ENCODE data around the gene FBXO4. TPM values are rescaled to one million over a fixed set of nuclear protein-coding genes. Genes with fewer than 3 reads are reported as not detected.

Gene FBXO4
- total RNA-seq, result 10 to 100 TPM; 10.5 to 10.8 TPM
- 13.1 to 15.9 reads per million in 2 donors for total RNA-seq

- DNase-seq (peak; percentile 79 to 83 (median 83)), ATAC-seq (peak; percentile 94)
- peak within 1 kb of the TSS; percentile 98 for H3K27ac Mint-ChIP-seq
- peak within 1 kb of the TSS; percentile 94 for H3K4me3 Mint-ChIP-seq
- no peaks in the 10 kb centered on the region for H3K9me3 ChIP-seq (ENCODE audit: control insufficient read depth, low read length, poor library complexity, severe bottlenecking)
- peaks cover 17% of the 10 kb centered on the region for H3K4me1 Mint-ChIP-seq
- no peaks in the 10 kb centered on the region for H3K36me3 Mint-ChIP-seq (ENCODE audit: low read depth)
- no peaks in the 10 kb centered on the region for H3K27me3 Mint-ChIP-seq
Measured at GRCh38 chr5:41924872-41925554, at the start of gene FBXO4. Gene FBXO4, plus strand, starts transcription at chr5:41925281. Its CDS starts 29 bp downstream, at chr5:41925310.

GRCh38 chr5:41876678-41877077 lies 48.4 kb upstream of the FBXO4 start:
- no peak for ATAC-seq
- Mint-ChIP-seq H3K27ac (no peak overlapping the region), H3K27me3 (peaks cover 13% of the 10 kb centered on the region)

GRCh38 chr5:41877408-41877807 lies 47.7 kb upstream of the FBXO4 start:
- no peaks in the 10 kb centered on the region for H3K4me1 Mint-ChIP-seq
- no peak overlapping the region for H3K27ac Mint-ChIP-seq
- H3K9me3 ChIP-seq (ENCODE audit: control insufficient read depth, low read length, poor library complexity, severe bottlenecking), result no peaks in the 10 kb centered on the region

More at GRCh38 chr5:41876678-41877077, 48.4 kb upstream of the FBXO4 start:
- no peaks in the 10 kb centered on the region for H3K4me1 Mint-ChIP-seq
- no peak overlapping the region for H3K4me3 Mint-ChIP-seq
- peaks cover 4% of the 10 kb centered on the region for H3K36me3 Mint-ChIP-seq (ENCODE audit: low read depth)
- H3K9me3 ChIP-seq (ENCODE audit: control insufficient read depth, low read length, poor library complexity, severe bottlenecking), result no peaks in the 10 kb centered on the region
- no peak for DNase-seq

GRCh38 chr5:41878173-41878572 lies 46.9 kb upstream of the FBXO4 start:
- DNase-seq, result no peak
- Mint-ChIP-seq H3K4me3 (no peak overlapping the region), H3K36me3 (ENCODE audit: low read depth) (peaks cover 4% of the 10 kb centered on the region), H3K27me3 (peaks cover 15% of the 10 kb centered on the region), H3K4me1 (peaks cover 2% of the 10 kb centered on the region), H3K27ac (no peak overlapping the region)
- ATAC-seq, result no peak
- no peaks in the 10 kb centered on the region for H3K9me3 ChIP-seq (ENCODE audit: control insufficient read depth, low read length, poor library complexity, severe bottlenecking)

More at GRCh38 chr5:41877408-41877807, 47.7 kb upstream of the FBXO4 start:
- Mint-ChIP-seq H3K36me3 (ENCODE audit: low read depth) (peaks cover 4% of the 10 kb centered on the region), H3K27me3 (peaks cover 13% of the 10 kb centered on the region), H3K4me3 (no peak overlapping the region)
- no peak for DNase-seq
- ATAC-seq, result no peak

- H3K36me3 Mint-ChIP-seq (ENCODE audit: low read depth), result peaks cover 4% of the 10 kb centered on the region
- H3K27ac Mint-ChIP-seq, result no peak overlapping the region
- H3K4me1 Mint-ChIP-seq, result peaks cover 2% of the 10 kb centered on the region
- no peak overlapping the region for H3K4me3 Mint-ChIP-seq
- no peak for DNase-seq
- ATAC-seq, result no peak
- H3K27me3 Mint-ChIP-seq, result peaks cover 19% of the 10 kb centered on the region
- H3K9me3 ChIP-seq (ENCODE audit: control insufficient read depth, low read length, poor library complexity, severe bottlenecking), result no peaks in the 10 kb centered on the region
Measured at GRCh38 chr5:41878643-41879478, 46.2 kb upstream of the FBXO4 start.

- Mint-ChIP-seq H3K4me3 (no peak overlapping the region), H3K27ac (no peak overlapping the region), H3K27me3 (peaks cover 31% of the 10 kb centered on the region), H3K4me1 (peaks cover 2% of the 10 kb centered on the region), H3K36me3 (ENCODE audit: low read depth) (peaks cover 4% of the 10 kb centered on the region)
- no peaks in the 10 kb centered on the region for H3K9me3 ChIP-seq (ENCODE audit: control insufficient read depth, low read length, poor library complexity, severe bottlenecking)
- DNase-seq (no peak), ATAC-seq (no peak)
Measured at GRCh38 chr5:41882765-41883164, 42.3 kb upstream of the FBXO4 start.

GRCh38 chr5:41883243-41883642 lies 41.8 kb upstream of the FBXO4 start:
- Mint-ChIP-seq H3K4me1 (peaks cover 2% of the 10 kb centered on the region), H3K27me3 (peaks cover 36% of the 10 kb centered on the region), H3K27ac (no peak overlapping the region), H3K4me3 (no peak overlapping the region), H3K36me3 (ENCODE audit: low read depth) (peaks cover 4% of the 10 kb centered on the region)
- ATAC-seq (no peak), DNase-seq (no peak)
- H3K9me3 ChIP-seq (ENCODE audit: control insufficient read depth, low read length, poor library complexity, severe bottlenecking), result no peaks in the 10 kb centered on the region

- Mint-ChIP-seq H3K27me3 (peaks cover 35% of the 10 kb centered on the region), H3K4me1 (peaks cover 2% of the 10 kb centered on the region), H3K4me3 (no peak overlapping the region), H3K36me3 (ENCODE audit: low read depth) (peaks cover 4% of the 10 kb centered on the region), H3K27ac (no peak overlapping the region)
- no peaks in the 10 kb centered on the region for H3K9me3 ChIP-seq (ENCODE audit: control insufficient read depth, low read length, poor library complexity, severe bottlenecking)
- no peak for DNase-seq
- ATAC-seq, result no peak
Measured at GRCh38 chr5:41883936-41884335, 41.1 kb upstream of the FBXO4 start.

- ATAC-seq (no peak), DNase-seq (no peak)
- Mint-ChIP-seq H3K27ac (no peak overlapping the region), H3K27me3 (peaks cover 27% of the 10 kb centered on the region), H3K36me3 (ENCODE audit: low read depth) (peaks cover under 1% of the 10 kb centered on the region), H3K4me3 (no peak overlapping the region), H3K4me1 (peaks cover 2% of the 10 kb centered on the region)
- H3K9me3 ChIP-seq (ENCODE audit: control insufficient read depth, low read length, poor library complexity, severe bottlenecking), result no peaks in the 10 kb centered on the region
Measured at GRCh38 chr5:41885286-41885685, 39.8 kb upstream of the FBXO4 start.

GRCh38 chr5:41891066-41891707 lies 33.9 kb upstream of the FBXO4 start:
- DNase-seq (no peak), ATAC-seq (peak; percentile 54)
- Mint-ChIP-seq H3K4me3 (no peak overlapping the region), H3K4me1 (peaks cover 16% of the 10 kb centered on the region), H3K27ac (peak overlapping the region; percentile 1), H3K27me3 (peaks cover 36% of the 10 kb centered on the region), H3K36me3 (ENCODE audit: low read depth) (peaks cover 2% of the 10 kb centered on the region)
- no peaks in the 10 kb centered on the region for H3K9me3 ChIP-seq (ENCODE audit: control insufficient read depth, low read length, poor library complexity, severe bottlenecking)

- no peak overlapping the region for H3K4me3 Mint-ChIP-seq
- H3K27ac Mint-ChIP-seq, result peak overlapping the region; percentile 19
- DNase-seq, result no peak
- peaks cover 16% of the 10 kb centered on the region for H3K4me1 Mint-ChIP-seq
- peaks cover 43% of the 10 kb centered on the region for H3K27me3 Mint-ChIP-seq
- no peak for ATAC-seq
- H3K36me3 Mint-ChIP-seq (ENCODE audit: low read depth), result peaks cover 2% of the 10 kb centered on the region
- H3K9me3 ChIP-seq (ENCODE audit: control insufficient read depth, low read length, poor library complexity, severe bottlenecking), result no peaks in the 10 kb centered on the region
Measured at GRCh38 chr5:41892031-41892430, 33.0 kb upstream of the FBXO4 start.

GRCh38 chr5:41893074-41893851 lies 31.8 kb upstream of the FBXO4 start:
- H3K36me3 Mint-ChIP-seq (ENCODE audit: low read depth), result peaks cover 2% of the 10 kb centered on the region
- no peak for DNase-seq
- ATAC-seq, result no peak
- peak overlapping the region; percentile 19 for H3K27ac Mint-ChIP-seq
- H3K27me3 Mint-ChIP-seq, result peaks cover 32% of the 10 kb centered on the region
- no peaks in the 10 kb centered on the region for H3K9me3 ChIP-seq (ENCODE audit: control insufficient read depth, low read length, poor library complexity, severe bottlenecking)
- H3K4me1 Mint-ChIP-seq, result peaks cover 16% of the 10 kb centered on the region
- H3K4me3 Mint-ChIP-seq, result peak overlapping the region; percentile 71

Measured in T-helper 17 cell (primary cell).